Activated T-cell treated with anti-CD3 and anti-CD28 coated beads, Interleukin-2, amount 50 U/mL, for 72 hours (primary cell): ENCODE data around the gene ITGB1. TPM values are rescaled to one million over a fixed set of nuclear protein-coding genes. Genes with fewer than 3 reads are reported as not detected.
"Not testable (repeated sequence)": the region's sequence is repeated elsewhere in the genome, so short reads cannot be mapped to it uniquely, and the experiment has no call there.

Source experiments
- ATAC-seq, 2 donors: fragments of 150-1000 bp; cut with Tn5 transposase; replicated peaks in 1 of 2; 2 replicates each; pipeline ENCODE4 v1.10.0; 2021; ENCODE audit warnings: moderate library complexity in 2 of 2, mild to moderate bottlenecking in 1 of 2
- DNase-seq, 2 donors: peaks; one replicate each; pipeline ENCODE4 v3.0.0; 2021 to 2022; ENCODE audit warnings: mixed read lengths in 1 of 2
- H3K27ac Mint-ChIP-seq: one replicate; pipeline ENCODE4 v1.8.0; 2022; ENCODE audit warnings: mild to moderate bottlenecking, moderate library complexity, mixed read lengths
- H3K27me3 Mint-ChIP-seq: one replicate; pipeline ENCODE4 v1.8.0; 2022; ENCODE audit warnings: low read depth, mixed read lengths
- H3K36me3 Mint-ChIP-seq, 2 donors: one replicate each; pipeline ENCODE4 v1.8.0; 2022; ENCODE audit warnings: mixed read lengths in 2 of 2, mild to moderate bottlenecking in 1 of 2; ENCODE audit not compliant: insufficient read depth in 2 of 2
- H3K4me1 Mint-ChIP-seq: one replicate; pipeline ENCODE4 v1.8.0; 2022; ENCODE audit warnings: low read depth, mixed read lengths
- H3K4me3 Mint-ChIP-seq, 2 donors: one replicate each; pipeline ENCODE4 v1.8.0; 2022; ENCODE audit warnings: mild to moderate bottlenecking in 2 of 2, mixed read lengths in 2 of 2, moderate library complexity in 2 of 2
- H3K9me3 Mint-ChIP-seq, 2 donors: one replicate each; pipeline ENCODE4 v1.8.0; 2022; ENCODE audit warnings: mixed read lengths in 2 of 2
- total RNA-seq, 2 donors: library from RNA; stranded (reverse); gene quantifications; one replicate each; pipeline ENCODE4 v1.2.3, GENCODE V29; 2022

ITGB1 gene
- total RNA-seq, 2 donors from 2014 or later = 52.3 to 91.2 TPM

- not testable (repeated sequence) for H3K27ac Mint-ChIP-seq, H3K4me3 Mint-ChIP-seq, H3K9me3 Mint-ChIP-seq, ATAC-seq, DNase-seq, H3K4me1 Mint-ChIP-seq, H3K27me3 Mint-ChIP-seq
- H3K36me3 Mint-ChIP-seq = peaks cover 0 to 10% of the 10 kb centered on the region in 2 donors
Observed at GRCh38 chr10:32895200-32895968, 62.6 kb downstream of the ITGB1 start.

GRCh38 chr10:32893916-32894664, 63.9 kb downstream of the ITGB1 start:
- H3K4me1 Mint-ChIP-seq = peaks cover 4% of the 10 kb centered on the region

GRCh38 chr10:32893434-32893833, 64.6 kb downstream of the ITGB1 start:
- H3K4me1 Mint-ChIP-seq = peaks cover 4% of the 10 kb centered on the region

More at GRCh38 chr10:32893916-32894664, 63.9 kb downstream of the ITGB1 start:
- H3K27me3 Mint-ChIP-seq = no peaks in the 10 kb centered on the region
- ATAC-seq (no peak), DNase-seq (no peak)
- H3K36me3 Mint-ChIP-seq = peaks cover 0 to 10% of the 10 kb centered on the region in 2 donors
- H3K9me3 Mint-ChIP-seq = no peaks in the 10 kb centered on the region
- no peak overlapping the region for H3K4me3 Mint-ChIP-seq
- H3K27ac Mint-ChIP-seq = no peak overlapping the region

GRCh38 chr10:32891261-32891660, 66.8 kb downstream of the ITGB1 start:
- peaks cover 0 to under 1% of the 10 kb centered on the region in 2 donors for H3K36me3 Mint-ChIP-seq
- peaks cover 4% of the 10 kb centered on the region for H3K4me1 Mint-ChIP-seq
- H3K9me3 Mint-ChIP-seq = no peaks in the 10 kb centered on the region
- H3K27me3 Mint-ChIP-seq = no peaks in the 10 kb centered on the region
- no peak overlapping the region for H3K4me3 Mint-ChIP-seq
- DNase-seq (no peak), ATAC-seq (no peak)
- H3K27ac Mint-ChIP-seq = no peak overlapping the region

More at GRCh38 chr10:32893434-32893833, 64.6 kb downstream of the ITGB1 start:
- Mint-ChIP-seq H3K36me3 (peaks cover 0 to 10% of the 10 kb centered on the region in 2 donors), H3K27ac (no peak overlapping the region), H3K27me3 (no peaks in the 10 kb centered on the region), H3K4me3 (no peak overlapping the region), H3K9me3 (no peaks in the 10 kb centered on the region)
- DNase-seq (no peak), ATAC-seq (no peak)

- peaks cover 4% of the 10 kb centered on the region for H3K4me1 Mint-ChIP-seq
- no peak for DNase-seq
- no peak overlapping the region for H3K4me3 Mint-ChIP-seq
- no peaks in the 10 kb centered on the region for H3K36me3 Mint-ChIP-seq
- H3K27me3 Mint-ChIP-seq = no peaks in the 10 kb centered on the region
- no peak for ATAC-seq
- H3K27ac Mint-ChIP-seq = no peak overlapping the region
- no peaks in the 10 kb centered on the region for H3K9me3 Mint-ChIP-seq
Observed at GRCh38 chr10:32890444-32890843, 67.6 kb downstream of the ITGB1 start.

GRCh38 chr10:32889631-32890212, 68.3 kb downstream of the ITGB1 start:
- DNase-seq (no peak), ATAC-seq (no peak)
- no peak overlapping the region for H3K27ac Mint-ChIP-seq
- H3K9me3 Mint-ChIP-seq = no peaks in the 10 kb centered on the region
- peak overlapping the region in 1 of 2 donors; percentile 45 for H3K4me3 Mint-ChIP-seq
- H3K36me3 Mint-ChIP-seq = no peaks in the 10 kb centered on the region
- H3K4me1 Mint-ChIP-seq = peaks cover 4% of the 10 kb centered on the region
- no peaks in the 10 kb centered on the region for H3K27me3 Mint-ChIP-seq

- Mint-ChIP-seq H3K36me3 (no peaks in the 10 kb centered on the region), H3K9me3 (no peaks in the 10 kb centered on the region), H3K27ac (no peak overlapping the region), H3K4me1 (peaks cover 4% of the 10 kb centered on the region), H3K27me3 (no peaks in the 10 kb centered on the region), H3K4me3 (no peak overlapping the region)
- peak in 1 of 2 donors; percentile 15 for ATAC-seq
- DNase-seq = no peak
Observed at GRCh38 chr10:32888161-32888927, 69.7 kb downstream of the ITGB1 start.

- Mint-ChIP-seq H3K9me3 (no peaks in the 10 kb centered on the region), H3K4me1 (peaks cover 4% of the 10 kb centered on the region), H3K27ac (no peak overlapping the region), H3K4me3 (no peak overlapping the region), H3K36me3 (no peaks in the 10 kb centered on the region), H3K27me3 (no peaks in the 10 kb centered on the region)
- ATAC-seq = no peak
- no peak for DNase-seq
Observed at GRCh38 chr10:32887481-32887880, 70.5 kb downstream of the ITGB1 start.

- Mint-ChIP-seq H3K9me3 (no peaks in the 10 kb centered on the region), H3K27me3 (no peaks in the 10 kb centered on the region), H3K36me3 (no peaks in the 10 kb centered on the region), H3K4me1 (no peaks in the 10 kb centered on the region), H3K27ac (no peak overlapping the region), H3K4me3 (no peak overlapping the region)
- DNase-seq = no peak
- no peak for ATAC-seq
Observed at GRCh38 chr10:32882076-32882475, 76.0 kb downstream of the ITGB1 start.

GRCh38 chr10:32878646-32879045, 79.4 kb downstream of the ITGB1 start:
- no peaks in the 10 kb centered on the region for H3K27me3 Mint-ChIP-seq
- no peaks in the 10 kb centered on the region for H3K4me1 Mint-ChIP-seq
- H3K36me3 Mint-ChIP-seq = no peaks in the 10 kb centered on the region
- DNase-seq (no peak), ATAC-seq (no peak)
- no peak overlapping the region for H3K27ac Mint-ChIP-seq
- H3K4me3 Mint-ChIP-seq = no peak overlapping the region
- H3K9me3 Mint-ChIP-seq = no peaks in the 10 kb centered on the region

- Mint-ChIP-seq H3K36me3 (peaks cover 0 to 1% of the 10 kb centered on the region in 2 donors), H3K27me3 (no peaks in the 10 kb centered on the region), H3K27ac (no peak overlapping the region), H3K4me3 (no peak overlapping the region), H3K4me1 (no peaks in the 10 kb centered on the region), H3K9me3 (peaks cover 3 to 4% of the 10 kb centered on the region in 2 donors)
- no peak for ATAC-seq
- no peak for DNase-seq
Observed at GRCh38 chr10:32877915-32878314, 80.1 kb downstream of the ITGB1 start.

GRCh38 chr10:32865170-32865569, 92.9 kb downstream of the ITGB1 start:
- H3K27ac Mint-ChIP-seq = no peak overlapping the region
- H3K36me3 Mint-ChIP-seq = no peaks in the 10 kb centered on the region
- no peaks in the 10 kb centered on the region for H3K4me1 Mint-ChIP-seq

More at GRCh38 chr10:32865170-32865569, 92.9 kb downstream of the ITGB1 start:
- no peaks in the 10 kb centered on the region for H3K27me3 Mint-ChIP-seq
- peaks cover 0 to 4% of the 10 kb centered on the region in 2 donors for H3K9me3 Mint-ChIP-seq
- ATAC-seq (no peak), DNase-seq (no peak)
- no peak overlapping the region for H3K4me3 Mint-ChIP-seq
